Measurements from ENCODE around the gene DLG2. TPM values are rescaled to one million over a fixed set of nuclear protein-coding genes. Genes with fewer than 3 reads are reported as not detected.

DLG2 gene
- total and polyA plus RNA-seq, 2 of the 8 experiments (the other 6 are each of a cell fraction or from before 2014, with no cell fraction given): 1.7 to 14.3 TPM

DNA sequence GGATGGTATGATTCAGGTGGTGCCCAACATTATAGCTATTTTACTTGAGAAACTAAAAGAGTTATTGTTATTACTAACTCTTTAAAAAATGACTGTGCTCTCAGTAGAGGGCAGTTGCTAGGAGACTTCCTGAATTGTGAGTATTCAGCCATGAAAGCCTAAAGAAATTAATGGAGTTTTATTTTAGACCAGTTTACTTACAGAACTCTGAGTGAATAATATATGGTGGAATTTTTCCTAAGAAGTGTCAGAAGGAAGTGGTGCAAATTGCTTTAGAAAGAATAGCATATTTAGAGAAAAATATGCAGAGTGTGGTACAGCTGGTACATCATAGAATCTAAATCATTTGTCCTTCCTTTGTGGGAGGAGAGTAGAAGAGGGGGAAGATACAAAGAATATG is 1651.1 kb downstream of the DLG2 start:
- H3K36me3 ChIP-seq (ENCODE audit: control insufficient read depth in 2 of 4, insufficient read depth in 4 of 4, low read length in 3 of 4): no peaks in the 10 kb centered on the region
- FAIRE-seq (no peak), DNase-seq (ENCODE audit: low read depth in 1 of 2, low spot score in 2 of 2) (no peak)
- no peak overlapping the region for H2BK5ac ChIP-seq (ENCODE audit: low read depth, low read length)
- no peaks in the 10 kb centered on the region for H3K23me2 ChIP-seq (ENCODE audit: low read depth, low read length)
- H3K79me1 ChIP-seq (ENCODE audit: low read depth, low read length): no peaks in the 10 kb centered on the region
- no peak overlapping the region for H4K91ac ChIP-seq (replicated peaks; ENCODE audit: insufficient read length, low read length)
- CTCF ChIA-PET (ENCODE audit: partially characterized antibody): no interaction called here
- no peak overlapping the region for H3K56ac ChIP-seq (replicated peaks; ENCODE audit: insufficient read length, low read depth, low read length)
- H3K14ac ChIP-seq (ENCODE audit: insufficient read length): no peak overlapping the region
- H3K18ac ChIP-seq (ENCODE audit: extremely low read depth, low read length): no peak overlapping the region
- no peak overlapping the region for H2BK15ac ChIP-seq (ENCODE audit: low read length)
- H2AFZ ChIP-seq (ENCODE audit: low read length): no peak overlapping the region
- POLR2A ChIA-PET (ENCODE audit: partially characterized antibody): no interaction called here
- no peak overlapping the region for H2BK12ac ChIP-seq (ENCODE audit: low read depth, low read length)
- no peak overlapping the region for H4K5ac ChIP-seq (ENCODE audit: insufficient read length, low read depth, low read length)
- TF ChIP-seq, protein P1, sequence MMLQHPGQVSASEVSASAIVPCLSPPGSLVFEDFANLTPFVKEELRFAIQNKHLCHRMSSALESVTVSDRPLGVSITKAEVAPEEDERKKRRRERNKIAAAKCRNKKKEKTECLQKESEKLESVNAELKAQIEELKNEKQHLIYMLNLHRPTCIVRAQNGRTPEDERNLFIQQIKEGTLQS (IDR thresholded peaks at IDR 0.05; ENCODE audit: insufficient read depth, low read depth, low read length): no peak
- TF ChIP-seq RNF2 (IDR thresholded peaks at IDR 0.05; ENCODE audit: borderline replicate concordance, low read depth, low read length, missing control alignments, poor library complexity, severe bottlenecking) (no peak), HDAC6 (IDR thresholded peaks at IDR 0.05; ENCODE audit: low read depth, low read length) (no peak)
- H4K8ac ChIP-seq (ENCODE audit: extremely low read depth, insufficient read depth, low read length): no peak overlapping the region
- no peak overlapping the region for H3K4ac ChIP-seq (replicated peaks; ENCODE audit: insufficient read length, low read depth, low read length)
- H3K9me3 ChIP-seq (ENCODE audit: insufficient read depth in 2 of 2, low read depth in 1 of 2, low read length in 1 of 2): no peaks in the 10 kb centered on the region
- no peak overlapping the region for H3K23ac ChIP-seq (ENCODE audit: insufficient read length)
- H2BK20ac ChIP-seq (ENCODE audit: low read length): no peak overlapping the region
- no peak overlapping the region for H3K9ac ChIP-seq (replicated peaks in 1 of 4; ENCODE audit: extremely low read depth in 1 of 4, low read depth in 3 of 4, low read length in 3 of 4)
- H2AK5ac ChIP-seq (ENCODE audit: low read depth, low read length): no peak overlapping the region
- no peaks in the 10 kb centered on the region for H3K79me2 ChIP-seq (ENCODE audit: control insufficient read depth in 1 of 2, insufficient read depth in 2 of 2, low read length in 2 of 2)
- H3K27me3 ChIP-seq (replicated peaks in 1 of 4; ENCODE audit: control insufficient read depth in 3 of 4, extremely low read depth in 1 of 4, insufficient read depth in 3 of 4, low read length in 3 of 4): no peaks in the 10 kb centered on the region
- no peaks in the 10 kb centered on the region for H4K20me1 ChIP-seq (replicated peaks in 1 of 2; ENCODE audit: control insufficient read depth in 1 of 2, insufficient read depth in 2 of 2, low read length in 2 of 2)
- H3K4me1 ChIP-seq (replicated peaks in 1 of 4; ENCODE audit: control insufficient read depth in 3 of 4, insufficient read depth in 4 of 4, low read length in 3 of 4): peaks cover 0 to 3% (median 0%) of the 10 kb centered on the region in 4 experiments; a peak in 1 of 7 replicates
- H3K4me2 ChIP-seq (ENCODE audit: insufficient read depth in 1 of 2, low read depth in 2 of 2, low read length in 2 of 2): no peak overlapping the region
- no peak overlapping the region for H3K27ac ChIP-seq (ENCODE audit: low read depth, low read length)
- H2BK120ac ChIP-seq (replicated peaks; ENCODE audit: low read depth, low read length): no peak overlapping the region
- no peak overlapping the region for H3K4me3 ChIP-seq (ENCODE audit: extremely low read depth in 1 of 4, insufficient read depth in 2 of 4, low read depth in 3 of 4, low read length in 4 of 4)
